NCI-H128 (cell line): ENCODE results near the gene MESP2.
"Not testable (repeated sequence)": the region's sequence is repeated elsewhere in the genome, so short reads cannot be mapped to it uniquely, and the experiment has no call there.

Source experiments
- DNase-seq: peaks from one replicate; lab custom pipeline; 2025; ENCODE audit not compliant: unreplicated experiment; lab: John Stamatoyannopoulos, UW

The MESP2 gene

DNA sequence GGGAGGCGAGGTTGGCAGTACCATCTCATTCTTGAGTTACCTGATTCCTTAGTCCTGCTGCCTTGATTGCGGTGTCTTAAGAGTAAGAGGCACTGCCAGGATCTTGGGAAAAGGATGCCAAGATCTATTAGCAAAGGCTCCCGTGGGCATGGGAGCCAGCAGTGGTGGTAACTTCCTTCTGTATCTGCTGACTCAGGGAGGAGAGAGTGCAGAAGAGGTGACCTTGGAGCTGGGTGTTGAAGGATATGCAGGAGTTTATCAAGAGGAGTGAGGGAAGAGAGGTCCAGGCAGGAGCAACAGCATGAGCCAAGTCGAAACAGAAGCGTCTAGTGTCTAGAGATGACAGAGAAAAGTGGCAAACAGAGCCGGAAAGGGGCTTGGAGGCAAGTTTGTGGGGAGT, 4.5 kb downstream of the MESP2 start:
- no peak for DNase-seq

DNA sequence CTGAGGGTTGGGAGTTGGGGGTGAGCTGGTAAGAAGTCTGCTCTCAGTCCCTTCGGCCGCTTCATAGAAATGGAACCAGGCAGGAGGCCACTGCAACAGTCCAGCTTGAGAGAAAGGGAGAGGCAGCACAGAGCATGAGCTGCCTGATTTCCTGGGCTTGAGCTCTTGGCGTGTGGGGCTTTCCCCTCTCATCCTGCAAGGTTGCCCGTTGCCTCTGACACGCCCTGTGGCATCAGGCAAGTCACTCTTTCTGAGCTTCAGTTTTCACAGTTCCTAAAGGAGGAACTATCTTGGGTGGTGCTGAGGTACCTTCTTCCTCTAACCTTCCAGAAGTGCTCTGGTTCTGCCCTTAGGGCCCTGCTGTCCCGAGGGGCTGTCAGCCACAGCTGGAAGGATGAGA, 4.9 kb downstream of the MESP2 start:
- no peak for DNase-seq

DNA sequence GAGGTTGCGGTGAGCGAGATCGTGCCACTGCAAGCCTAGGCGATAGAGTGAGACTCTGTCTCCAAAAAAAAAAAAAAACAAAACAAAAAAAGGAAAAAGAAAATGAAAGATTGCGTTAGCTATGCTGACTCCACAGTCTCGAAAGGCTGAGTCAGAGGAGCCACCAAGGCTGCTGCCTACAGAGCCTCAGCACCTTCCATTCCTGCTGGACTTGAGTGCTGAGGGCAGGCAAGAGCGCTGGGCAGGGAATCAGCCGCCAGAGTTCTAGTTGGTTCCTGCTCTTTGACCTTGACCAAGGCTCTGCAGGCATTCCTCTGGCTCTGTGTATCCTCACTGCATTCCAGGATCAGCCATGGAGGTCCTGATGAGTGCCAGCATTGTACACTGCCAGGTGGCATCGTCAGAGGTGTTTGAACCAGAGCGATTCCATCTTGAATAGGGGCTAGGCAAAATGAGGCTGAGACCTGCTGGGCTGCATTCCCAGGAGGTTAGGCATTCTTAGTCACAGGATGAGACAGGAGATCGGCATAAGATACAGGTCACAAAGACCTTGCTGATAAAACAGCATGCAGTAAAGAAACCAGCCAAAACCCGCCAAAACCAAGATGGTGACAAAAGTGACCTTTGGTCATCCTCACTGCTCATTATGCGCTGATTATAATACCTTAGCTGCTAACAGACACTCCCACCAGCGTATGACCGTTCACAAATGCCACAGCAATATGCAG, 5.9 kb downstream of the MESP2 start:
- DNase-seq: no peak

- DNase-seq: not testable (repeated sequence)
Measured at GRCh38 chr15:89782619-89782950, 6.5 kb downstream of the MESP2 start.

DNA sequence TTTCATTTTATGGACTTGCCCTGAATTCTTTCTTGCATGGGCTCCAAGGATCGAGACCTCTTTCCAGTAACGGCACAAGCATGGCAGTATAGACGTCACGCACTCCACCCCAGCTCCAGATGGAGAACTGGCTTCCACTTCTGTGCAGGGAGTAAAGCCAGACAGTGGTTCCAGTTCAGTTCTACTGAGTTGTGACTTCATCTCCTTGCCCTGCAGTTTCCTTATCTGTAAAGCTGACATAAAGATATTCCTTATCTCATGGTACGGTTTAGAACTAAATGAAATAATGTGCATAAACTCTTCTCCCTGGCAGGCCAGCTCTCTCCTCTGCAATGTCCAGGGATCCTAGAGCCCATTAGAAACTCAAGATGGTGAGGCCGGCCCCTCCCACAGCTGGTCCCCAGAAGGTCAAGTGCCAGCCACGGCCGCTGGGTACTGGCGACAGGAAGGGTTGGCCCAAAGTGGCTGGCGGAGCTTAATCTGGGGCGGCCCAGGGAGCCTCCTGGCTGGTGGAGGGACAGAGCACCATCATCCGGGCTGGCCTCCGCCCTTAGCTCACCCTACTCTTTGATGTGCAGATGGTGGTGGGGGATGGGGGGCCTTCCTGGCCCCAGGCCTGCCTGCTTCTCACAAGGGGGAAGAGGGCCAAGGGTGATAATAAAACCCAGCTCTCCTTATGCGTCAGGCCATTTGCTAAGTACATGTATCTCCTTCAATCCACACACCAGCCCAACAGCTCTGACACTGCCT, 7.2 kb downstream of the MESP2 start:
- no peak for DNase-seq

DNA sequence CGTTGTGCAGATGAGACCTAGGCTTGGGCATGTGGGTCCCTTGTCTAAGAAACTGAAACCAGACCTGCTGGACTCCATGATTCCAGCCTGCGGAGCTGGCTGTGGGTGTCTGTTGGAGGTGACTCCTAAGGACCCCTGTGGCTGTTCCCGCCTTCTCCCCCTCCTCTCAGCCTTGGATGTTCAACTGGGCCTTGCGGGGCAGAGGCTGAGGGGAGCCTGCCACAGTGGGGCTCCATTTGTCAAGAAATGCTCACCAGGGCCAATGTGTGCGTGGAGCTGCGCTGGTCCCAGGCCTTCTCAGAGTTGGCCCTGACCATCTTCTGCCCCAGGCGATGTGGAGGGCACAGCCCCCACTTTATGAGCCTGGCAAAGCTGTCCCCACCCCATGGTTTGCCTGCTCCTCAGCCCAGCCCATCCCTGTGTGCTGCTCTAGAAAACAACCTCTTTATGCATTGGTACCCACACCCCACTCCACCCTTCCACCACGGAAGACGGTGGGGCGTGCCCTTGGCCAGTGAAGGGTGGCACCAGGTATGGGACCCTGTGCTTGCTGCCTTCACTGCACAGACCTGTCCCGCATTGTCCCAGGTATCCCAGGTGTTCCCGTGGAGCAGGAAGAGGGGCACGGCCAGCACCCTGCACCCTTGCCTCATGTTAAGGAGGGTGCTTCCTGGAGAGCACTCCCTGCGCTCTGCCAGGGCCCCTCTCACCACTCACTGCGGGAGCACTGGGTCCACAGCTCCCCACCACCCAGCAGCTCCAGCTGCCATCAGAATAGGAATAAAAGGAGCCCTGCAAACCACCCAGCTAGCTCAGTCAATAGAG, 7.9 kb downstream of the MESP2 start:
- DNase-seq: no peak

DNA sequence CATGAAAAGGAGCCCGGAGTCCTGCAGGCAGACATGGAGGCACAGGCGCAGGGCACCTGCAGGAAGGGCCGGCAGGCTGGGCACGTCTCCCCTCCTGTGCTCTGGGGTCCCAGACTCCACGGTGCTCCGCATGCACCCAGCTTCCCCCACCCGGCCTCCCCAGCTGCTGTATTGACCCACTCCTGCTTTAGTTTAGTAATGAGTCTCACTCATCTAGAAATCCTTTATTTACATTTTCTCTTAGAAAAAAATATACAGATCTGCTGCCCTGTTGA, 8.5 kb downstream of the MESP2 start:
- DNase-seq: no peak

DNA sequence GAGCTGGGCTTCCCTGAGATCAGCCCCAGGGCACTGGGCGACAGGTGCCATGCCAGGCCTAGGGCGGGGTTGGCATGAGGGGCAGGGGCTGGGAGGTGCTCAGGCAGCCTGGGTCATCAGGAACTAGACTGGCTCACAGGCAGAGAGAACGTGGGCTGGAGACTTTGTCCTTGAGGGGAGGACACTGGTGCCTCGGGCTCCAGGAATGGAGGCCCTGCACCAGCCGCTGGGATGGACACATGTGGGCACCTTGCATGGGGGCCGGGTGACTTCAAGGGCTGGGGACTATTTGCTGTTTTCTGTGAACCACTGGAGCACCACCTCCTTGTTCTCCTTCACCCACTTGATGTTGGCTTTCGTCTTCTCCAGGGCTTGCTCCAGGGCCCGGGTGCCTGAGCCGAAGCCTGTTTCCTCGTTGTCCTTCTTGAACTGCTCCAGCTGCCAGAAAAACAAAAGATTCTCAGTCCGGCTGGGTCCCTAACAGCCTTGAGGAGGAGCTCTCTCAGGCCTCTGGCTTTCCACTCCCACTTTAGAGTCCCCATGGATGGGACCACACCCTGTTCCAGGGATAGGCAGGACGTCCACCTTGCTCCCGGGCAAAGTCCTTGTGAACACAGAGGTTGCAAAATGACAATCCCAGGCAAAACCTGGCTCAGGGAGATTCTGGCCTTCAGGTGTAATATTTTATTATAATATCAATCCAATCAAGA, 9.1 kb downstream of the MESP2 start:
- no peak for DNase-seq

DNA sequence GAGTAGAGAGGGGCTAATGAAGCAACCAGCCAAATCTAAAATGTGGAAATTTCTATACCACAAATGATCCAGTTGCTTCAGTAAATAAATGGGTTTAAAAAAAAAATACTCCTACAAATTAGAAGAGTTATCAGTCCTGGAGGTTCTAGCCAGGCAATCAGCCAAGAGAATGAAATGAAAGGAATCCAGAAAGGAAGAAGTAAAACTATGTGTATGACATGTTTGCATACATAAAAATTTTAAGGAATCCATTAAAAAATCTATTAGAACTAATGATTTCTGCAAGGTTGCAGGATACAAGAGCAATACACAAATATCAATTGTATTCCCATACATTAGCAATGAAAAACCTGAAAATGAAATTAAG, 9.6 kb downstream of the MESP2 start:
- DNase-seq: no peak

DNA sequence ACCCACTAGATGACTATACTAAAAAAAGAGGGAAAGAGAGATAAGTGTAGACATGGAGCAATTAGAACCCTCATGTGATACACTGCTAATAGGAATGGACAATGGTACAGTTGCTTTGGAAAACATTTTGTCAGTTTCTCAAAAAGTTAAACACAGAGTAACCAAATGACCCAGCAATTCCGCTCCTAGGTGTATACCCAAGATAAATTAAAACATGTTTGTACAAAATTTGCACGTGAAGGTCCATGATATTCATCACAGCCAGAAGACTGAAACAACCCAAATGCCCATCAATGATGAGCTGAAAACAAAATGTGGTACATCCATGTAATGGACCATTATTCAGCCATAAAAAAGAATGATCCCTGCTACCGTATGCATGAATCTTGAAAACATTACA, 11.8 kb downstream of the MESP2 start:
- no peak for DNase-seq

DNA sequence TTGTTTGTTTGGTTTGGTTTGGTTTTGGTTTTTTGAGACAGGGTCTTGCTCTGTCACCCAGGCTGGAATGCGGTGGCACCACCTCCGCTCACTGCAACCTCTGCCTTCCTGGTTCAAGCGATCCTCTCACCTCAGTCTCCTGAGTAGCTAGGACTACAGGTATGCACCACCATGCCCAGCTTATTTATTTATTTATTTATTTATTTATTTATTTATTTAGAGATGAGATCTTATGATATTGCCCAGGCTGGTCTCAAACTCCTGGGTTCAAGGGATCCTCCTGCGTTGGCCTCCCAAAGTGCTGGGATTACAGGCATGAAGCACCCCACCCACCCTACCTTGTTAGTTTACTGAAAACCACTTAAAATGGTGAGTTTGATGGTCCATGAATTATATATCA, 12.5 kb downstream of the MESP2 start:
- not testable (repeated sequence) for DNase-seq

GRCh38 chr15:89790206-89790605, 14.1 kb downstream of the MESP2 start:
- DNase-seq: no peak

DNA sequence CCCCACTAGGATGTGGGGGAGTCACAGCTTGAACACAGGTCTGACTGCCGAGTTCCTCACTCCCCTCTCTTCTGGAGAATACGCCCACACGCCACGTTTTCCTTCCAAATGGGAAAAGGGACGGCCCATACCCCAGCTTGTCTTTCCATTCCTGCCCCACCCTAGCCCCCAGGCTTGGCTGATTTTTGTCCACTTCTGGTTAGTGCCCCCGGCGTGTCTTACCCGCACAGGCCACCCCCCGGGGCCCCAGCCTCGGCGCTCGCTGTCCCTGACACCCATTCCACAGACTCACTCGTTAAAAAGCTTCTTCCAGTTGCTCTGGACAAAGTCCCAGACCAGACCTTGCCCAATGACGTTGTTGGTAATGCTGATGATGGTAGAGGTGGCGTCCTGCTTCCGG, 14.5 kb downstream of the MESP2 start:
- no peak for DNase-seq

GRCh38 chr15:89792106-89792805, 16.1 kb downstream of the MESP2 start:
- no peak for DNase-seq

- DNase-seq: no peak
Measured at GRCh38 chr15:89794627-89795241, 18.6 kb downstream of the MESP2 start.

DNA sequence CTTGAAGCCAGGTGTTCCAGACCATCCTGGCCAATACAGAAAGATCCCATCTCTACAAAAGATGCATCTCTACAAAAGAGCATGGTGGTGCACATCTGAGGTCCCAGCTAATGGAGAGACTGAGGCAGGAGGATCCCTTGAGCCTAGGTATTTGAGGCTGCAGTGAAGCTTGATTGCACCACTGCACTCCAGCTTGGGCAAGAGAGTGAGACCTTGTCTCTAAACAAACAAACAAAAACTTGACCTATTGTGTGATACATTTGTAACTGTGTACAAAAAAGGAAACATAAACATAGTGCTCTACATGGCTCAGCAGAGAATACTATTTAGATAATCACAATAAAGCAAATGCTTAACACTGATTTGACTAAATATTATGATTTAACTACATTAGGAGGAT, 19.9 kb downstream of the MESP2 start:
- no peak for DNase-seq

GRCh38 chr15:89797678-89798201, 21.6 kb downstream of the MESP2 start:
- no peak for DNase-seq

DNA sequence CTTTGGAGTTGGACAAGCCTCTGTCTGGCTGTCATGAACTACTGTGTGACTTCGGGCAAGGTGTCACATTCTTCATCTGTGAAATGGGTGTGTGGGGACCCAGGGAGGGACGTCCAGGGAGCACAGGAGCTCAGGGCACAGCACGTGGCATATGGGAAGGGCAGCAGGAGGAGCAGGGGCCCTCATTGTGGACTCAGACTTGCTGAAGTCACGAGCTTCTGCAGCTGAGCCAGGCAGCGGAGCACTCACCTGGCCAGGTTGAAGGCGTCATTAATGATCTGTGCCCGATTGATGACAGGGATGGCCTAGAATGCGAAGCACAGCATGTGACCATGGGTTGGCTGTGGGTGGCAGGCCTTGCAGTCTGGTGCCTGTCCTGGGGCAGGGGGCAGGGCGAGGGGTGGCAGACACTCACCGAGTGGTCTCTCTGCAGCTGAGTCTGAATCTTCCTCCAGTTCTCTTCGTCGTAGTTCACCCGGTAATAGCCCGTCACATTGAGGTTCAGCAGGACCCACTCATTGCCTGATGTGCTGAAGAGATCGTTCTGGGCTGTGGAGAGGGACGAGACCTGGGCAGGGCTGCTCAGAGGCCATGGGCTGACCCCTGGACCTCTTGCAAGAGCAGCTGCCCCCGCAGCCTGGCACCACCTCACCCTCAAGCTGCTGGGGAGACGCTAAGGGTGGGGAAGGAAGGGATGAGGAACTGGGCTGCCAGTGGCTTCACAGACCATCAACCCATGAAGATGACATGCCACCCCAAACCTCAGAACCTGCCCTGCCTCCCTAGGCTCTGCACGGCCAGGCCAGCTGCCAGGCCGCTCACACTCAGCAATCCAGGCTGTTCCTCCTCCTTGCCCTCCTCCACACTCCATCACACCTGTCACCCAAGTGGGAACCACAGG, 23.1 kb downstream of the MESP2 start:
- DNase-seq: no peak

DNA sequence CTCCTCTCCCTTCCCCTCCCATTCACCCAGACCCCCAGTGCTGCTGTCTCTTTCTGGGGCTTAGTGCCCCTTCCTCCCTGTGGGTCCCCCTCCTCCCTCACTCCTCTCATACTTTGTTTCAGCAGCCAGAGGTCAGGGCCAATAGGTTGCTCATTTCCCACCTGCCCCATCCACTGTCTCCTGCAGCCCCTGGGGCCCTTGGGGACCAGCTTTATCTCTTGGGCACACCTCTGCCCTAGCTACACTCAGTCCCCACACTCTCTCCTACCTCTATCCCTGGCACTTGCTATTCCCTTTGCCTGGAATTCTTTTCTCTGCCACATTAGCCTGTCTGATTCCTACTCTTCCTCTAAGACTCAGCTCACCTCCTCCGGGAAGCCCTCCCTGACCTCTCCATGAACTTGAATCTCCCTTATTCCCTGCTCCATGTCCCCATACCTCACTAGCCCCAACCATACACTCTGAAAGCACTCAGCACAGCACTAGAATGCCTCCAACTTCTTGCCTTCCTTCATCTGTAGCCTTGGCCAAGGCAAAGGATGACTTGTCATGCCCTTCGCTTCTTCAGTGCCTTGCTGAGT, 23.9 kb downstream of the MESP2 start:
- DNase-seq: no peak
